Measurements from ENCODE around the gene TGOLN2.
"Not testable (repeated sequence)": the region's sequence is repeated elsewhere in the genome, so short reads cannot be mapped to it uniquely, and the experiment has no call there.

The TGOLN2 gene

DNA sequence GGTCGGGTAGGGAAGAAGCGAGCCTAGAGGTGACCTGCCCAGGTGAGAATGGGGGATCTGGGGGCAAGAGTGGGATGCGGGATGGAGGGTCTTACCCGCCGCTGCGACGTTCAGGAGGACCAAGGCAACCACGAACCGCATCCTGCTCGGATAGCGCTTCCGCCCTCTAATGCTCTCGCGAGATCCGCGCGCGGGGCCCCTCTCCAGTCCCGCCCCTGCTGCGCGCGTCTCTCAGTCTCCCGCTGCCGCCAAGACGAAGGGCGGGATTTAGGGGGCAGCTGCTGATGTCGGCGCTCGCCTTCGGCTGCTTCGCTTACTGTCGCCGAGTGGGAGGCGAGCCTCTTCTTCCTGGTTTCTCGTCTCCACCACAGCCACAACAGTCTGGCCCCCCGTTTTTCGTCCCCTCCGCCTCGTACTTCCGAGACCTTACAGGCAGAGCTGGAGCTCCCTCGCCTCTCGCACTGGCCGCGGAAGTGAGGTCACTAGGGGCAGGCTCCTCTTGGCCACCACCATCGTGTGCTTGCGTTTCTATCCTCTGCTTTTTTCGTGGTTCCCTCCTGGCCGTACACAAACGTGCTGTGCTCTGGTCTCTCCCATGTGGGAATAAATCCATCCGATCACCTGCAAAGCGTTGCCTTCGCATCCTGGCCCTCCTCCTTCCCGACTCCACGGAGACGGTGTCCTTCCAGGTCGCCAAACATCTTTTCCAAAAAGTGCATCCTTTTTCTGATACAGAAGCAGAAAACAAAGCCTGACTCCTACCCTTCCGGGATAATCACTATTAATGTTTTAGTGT lies at the start of gene TGOLN2:
TGOLN2 (minus strand) TSS at position 168 of the 796 bp plus-strand sequence; CDS start at position 141, 27 bp downstream.
- peak; percentile 93 for DNase-seq

DNA sequence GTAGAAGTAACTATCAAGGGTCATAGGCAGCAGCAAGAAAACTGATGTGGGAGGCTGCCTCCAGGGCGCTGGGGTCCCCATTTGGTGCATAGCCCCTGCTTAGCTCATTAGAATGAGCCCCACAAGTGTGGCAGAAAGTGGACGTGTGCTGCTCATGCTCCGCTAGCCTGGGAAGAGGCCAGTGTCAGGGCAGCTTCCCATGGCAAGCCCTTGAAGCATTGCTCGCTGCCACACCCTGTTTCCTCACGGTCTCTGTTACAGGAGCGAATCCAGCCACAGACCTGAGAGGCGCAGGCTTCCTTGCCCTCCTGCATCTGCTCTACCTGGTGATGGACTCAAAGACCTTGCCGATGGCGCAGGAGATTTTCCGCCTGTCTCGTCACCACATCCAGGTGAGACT lies 49.3 kb upstream of the TGOLN2 start:
- no peak for DNase-seq

DNA sequence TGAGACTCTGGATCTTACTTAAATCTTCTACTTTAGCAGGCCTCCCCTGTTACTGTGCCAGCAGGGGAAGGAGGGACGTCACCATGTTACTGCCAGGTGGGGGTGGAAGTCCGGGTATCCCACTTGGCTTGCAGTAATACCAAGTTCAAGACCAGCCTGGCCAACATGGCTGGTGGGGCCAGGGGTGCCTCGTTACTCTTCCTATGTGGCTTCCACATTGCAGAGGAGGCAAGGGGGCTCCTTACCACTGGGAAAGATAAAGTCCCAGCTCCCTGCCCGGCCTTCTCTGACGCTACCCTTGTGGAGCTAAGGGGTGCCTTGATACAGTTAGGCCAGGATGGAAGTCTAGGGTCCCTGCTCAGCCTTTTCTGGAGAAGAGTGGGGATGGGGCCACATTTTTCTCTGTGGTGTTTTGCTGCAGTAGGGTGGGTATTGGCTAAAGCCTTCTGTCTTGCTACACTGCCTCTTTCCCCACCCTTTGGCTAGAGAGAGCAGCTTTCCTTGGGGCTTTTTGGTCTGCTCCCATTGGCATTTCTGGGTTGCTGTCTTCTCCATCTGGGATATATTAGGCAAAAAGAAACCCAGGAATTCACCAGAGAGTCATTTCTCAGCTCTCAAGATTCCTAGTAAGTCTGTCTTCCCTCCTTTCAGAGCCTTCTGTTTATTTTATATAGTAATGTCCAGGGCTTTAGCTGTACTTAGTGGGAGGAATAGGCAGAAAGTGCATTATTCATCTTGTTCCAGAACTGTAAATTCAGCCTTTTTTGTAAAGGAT lies 48.7 kb upstream of the TGOLN2 start:
- DNase-seq, result no peak

DNA sequence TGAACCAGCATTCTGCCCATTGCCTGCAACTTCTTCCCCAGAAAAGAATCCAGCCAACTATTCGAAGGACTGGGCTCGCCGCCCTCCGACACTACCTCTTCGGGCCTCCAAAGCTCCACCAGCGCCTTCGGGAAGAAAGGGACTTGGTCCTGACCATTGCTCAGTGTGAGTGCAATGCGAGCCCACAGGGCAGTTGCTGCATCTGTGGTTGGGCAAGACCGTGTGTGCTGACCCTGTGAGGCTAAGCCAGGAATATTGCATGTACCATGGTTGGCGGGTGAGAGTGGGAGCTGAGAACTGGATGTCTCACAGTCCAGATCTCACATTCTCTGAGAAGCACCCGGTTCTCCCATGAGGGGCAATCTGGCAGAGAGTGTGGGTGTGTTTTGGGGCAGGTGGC lies 43.3 kb upstream of the TGOLN2 start:
- DNase-seq, result no peak

DNA sequence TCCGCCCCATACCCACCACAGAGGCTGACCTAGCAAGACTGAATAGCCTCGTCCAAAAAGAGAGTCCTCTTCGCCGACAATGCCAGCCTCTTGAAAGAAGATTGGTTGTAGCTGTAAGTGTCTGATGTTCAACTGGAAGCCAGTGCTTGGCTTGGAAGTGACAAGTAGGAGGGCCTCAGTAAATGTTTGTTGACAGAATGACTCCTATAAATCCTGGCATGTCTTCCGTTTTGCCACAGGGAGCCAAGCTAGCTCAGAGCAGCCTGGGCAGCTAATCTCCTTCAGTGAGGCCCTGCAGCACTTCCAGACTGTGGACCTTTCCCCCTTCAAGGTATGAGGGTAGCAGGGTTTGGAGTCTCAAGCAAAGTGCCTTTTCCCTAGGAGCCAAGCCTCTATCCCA lies 41.7 kb upstream of the TGOLN2 start:
- DNase-seq, result no peak

DNA sequence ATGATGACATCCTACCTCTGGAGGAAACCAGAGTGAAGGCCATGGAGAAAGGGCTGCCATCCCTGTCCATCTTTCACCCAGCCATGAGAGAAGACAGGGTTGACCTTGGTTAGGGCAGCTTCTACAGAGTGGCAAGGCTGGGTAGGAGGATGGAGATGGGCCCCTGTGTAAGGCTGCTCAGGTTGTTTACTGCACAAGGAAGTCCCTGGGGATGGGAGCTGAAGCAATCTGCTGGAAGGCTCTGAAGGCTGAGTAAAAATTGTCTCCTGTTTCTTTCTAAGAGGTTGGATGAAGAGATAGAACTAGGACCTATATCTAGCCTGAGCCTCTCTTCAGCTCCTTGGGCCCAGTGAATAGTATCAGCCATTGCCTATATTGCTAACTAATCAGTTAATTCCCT lies 41.1 kb upstream of the TGOLN2 start:
- DNase-seq, result no peak

DNA sequence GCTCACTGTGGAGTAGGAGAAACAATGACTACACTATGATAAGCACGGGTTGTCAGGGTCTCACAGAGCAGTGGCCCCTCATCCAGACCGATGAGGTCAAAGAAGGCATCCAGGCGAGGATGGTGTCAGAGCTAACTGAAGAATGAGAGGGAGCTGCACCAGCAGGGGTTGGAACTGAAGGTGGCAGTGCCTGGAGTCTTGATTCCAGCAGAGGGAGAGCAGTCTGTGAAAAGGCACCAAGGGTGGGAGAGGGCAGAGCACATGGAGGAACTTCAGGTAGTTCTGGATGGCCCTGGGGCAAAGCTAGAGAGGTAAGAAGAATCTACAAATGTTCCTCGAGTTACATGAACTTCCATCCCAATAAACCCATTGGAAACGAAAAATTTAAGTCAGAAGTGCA lies 39.4 kb upstream of the TGOLN2 start:
- DNase-seq, result no peak

DNA sequence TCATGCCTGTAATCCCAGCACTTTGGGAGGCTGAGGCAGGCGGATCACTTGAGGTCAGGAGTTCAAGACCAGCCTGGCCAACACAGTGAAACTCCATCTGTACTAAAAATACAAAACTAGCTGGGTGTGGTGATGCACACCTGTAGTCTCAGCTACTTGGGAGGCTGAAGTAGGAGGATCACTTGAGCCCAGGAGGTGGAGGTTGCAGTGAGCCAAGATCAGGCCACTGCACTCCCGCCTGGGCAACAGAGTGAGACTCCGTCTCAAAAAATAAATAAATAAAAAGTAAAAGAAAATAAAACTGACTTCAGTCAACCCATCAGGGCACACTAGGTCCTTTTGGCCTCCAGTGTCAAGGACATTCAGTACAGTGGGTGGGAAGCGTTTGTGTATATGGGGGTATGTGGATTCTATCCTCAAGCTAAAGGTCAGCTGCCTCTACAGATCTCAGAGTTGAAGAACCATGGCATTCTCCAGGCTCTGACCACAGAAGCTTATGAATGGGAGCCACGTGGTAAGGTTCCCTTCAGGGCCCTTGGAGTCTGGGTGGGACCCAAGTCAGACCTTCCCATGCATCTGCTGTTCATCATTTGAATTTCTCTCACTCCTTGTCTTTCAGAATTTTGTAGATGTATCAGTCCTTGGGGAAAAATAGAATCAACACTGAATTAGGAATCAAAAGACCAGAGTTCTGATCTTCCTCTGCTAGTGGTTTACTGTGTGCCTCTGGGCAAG lies 35.0 kb upstream of the TGOLN2 start:
- not testable (repeated sequence) for DNase-seq

DNA sequence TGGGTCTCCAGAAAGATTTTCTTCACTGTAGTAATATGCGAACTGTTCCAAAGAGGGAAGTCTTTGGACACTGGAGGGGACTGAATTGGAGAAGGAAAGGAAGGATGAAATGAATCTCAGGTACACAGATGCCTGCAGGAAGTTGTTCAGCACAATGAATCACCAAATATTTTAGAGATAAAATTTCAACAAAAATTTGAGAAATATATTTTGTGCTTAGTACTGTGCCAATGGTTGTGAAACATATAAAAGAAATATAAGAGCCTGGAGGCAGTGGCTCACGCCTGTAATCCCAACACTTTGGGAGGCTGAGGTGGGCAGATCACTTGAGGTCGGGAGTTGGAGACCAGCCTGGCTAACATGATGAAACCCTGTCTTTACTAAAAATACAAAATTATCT lies 29.9 kb upstream of the TGOLN2 start:
- no peak for DNase-seq

DNA sequence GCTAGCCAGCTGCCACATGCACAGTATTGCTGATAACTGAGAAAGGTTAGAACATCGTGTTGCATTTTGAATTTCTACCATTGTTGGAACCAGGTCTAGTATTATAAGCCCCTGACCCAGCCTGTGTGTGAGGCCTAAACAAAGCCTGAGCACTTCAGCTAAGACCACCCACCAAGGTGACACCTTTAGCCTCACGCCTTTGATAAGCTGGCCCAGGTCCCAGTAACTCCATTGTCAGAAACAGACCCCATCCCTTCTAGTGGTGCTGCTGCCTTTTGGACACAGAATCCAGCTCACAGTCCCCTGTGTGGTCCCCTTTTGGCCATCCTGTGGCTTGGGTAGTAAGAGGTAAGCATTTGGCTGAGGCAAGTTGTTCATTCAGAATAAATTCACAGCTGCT lies 28.4 kb upstream of the TGOLN2 start:
- no peak for DNase-seq

DNA sequence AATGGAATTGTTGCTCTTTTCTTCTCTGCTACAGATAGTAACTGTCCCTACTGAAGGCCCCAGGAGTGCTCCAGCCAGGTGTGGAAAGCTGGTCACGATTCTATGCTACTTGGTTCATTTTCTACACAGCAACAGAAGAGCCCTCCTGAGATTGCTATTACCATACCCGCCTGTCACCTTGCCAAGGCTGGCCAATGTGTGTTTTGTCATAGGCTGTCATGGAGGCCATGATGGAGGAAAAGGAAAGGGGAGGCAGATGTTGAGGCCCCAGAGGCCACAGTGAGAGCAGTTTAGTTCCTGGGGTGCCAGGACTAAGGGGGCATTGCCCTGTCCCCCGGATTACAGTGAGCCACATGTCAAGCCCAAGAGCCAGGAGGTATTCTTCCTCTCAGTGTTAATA lies 27.7 kb upstream of the TGOLN2 start:
- DNase-seq, result no peak

DNA sequence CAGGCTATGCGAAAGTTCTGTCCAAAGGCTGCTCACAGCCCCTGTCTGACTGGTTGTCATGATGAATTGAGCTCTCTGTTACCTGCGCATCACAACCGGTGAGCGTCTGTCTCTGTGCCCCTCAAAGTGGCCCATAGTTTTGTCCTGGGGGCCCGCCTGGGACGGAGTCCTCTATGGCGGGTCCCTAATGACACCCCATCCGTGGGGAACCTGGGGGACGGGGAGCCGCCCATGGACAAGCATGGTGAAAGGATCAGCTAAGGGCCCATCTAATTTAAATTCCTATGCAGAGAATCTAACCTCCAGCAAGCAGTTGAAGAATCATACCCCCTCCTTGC lies 27.3 kb upstream of the TGOLN2 start:
- no peak for DNase-seq

DNA sequence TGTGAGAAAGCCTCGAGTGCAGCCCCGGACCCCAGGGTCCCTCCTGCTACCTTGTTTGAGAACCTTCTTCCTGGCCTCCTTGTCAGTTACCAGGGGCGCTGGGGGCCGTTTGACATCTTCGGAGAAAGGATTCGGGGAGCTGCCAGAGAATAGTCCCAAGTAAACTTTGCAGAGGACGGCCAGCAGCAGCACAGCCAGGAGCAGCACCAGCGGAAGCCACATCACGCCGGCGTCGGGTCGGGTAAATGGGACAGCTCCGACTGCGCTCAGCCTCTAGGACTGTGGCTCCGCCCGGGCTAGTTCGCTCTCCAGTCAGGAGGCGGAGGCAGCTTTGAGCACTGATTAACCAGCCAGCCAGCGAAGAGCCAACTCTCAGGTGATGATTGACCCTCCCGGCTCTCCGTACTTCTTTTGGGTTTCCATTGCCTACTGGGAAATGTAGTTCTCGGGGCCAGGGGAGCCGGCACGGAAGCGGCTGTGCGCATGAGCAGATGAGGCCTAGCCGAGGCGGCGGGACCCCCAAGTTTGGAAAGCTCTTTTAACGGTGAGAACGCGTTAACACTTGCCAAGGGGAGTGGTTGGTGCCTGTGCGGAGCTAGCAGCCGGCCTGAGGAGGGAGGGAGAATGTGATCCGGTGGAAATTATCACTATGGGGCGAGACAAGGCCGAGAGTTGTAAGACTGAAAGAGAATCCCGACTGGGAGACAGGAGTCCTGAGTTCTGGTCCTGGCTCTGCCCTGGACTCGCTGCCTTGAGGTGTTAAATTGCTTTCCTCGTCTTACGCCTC lies 26.7 kb upstream of the TGOLN2 start, which contains the start of the genes ELMOD3 and RETSAT:
ELMOD3 (plus strand) TSS at position 484 of the 787 bp plus-strand sequence. CDS start 2,430 bp downstream, outside the sequence.
RETSAT (minus strand) TSS at position 243 of the 787 bp plus-strand sequence; CDS start at position 222, 21 bp downstream.
- peak; percentile 99 for DNase-seq

DNA sequence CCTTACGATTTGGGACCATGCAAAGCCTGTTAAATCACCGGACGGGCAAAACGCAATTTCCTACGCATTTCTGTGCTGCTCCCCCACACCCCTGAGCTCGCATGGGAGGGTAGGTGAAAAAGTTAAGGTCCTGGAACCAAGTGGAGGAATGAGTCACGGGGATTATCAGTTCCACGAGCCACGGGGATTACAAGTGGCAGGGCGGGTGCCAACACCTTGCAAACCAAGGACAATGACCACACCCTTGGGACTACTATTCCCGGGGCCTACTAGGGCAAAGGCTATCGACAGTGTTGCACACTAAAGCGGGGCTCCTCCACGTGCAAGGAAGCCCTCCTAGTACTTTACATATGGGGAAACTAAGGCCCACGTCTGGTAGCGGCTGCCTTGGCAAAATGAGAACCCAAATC lies 26.1 kb upstream of the TGOLN2 start:
- no peak for DNase-seq

DNA sequence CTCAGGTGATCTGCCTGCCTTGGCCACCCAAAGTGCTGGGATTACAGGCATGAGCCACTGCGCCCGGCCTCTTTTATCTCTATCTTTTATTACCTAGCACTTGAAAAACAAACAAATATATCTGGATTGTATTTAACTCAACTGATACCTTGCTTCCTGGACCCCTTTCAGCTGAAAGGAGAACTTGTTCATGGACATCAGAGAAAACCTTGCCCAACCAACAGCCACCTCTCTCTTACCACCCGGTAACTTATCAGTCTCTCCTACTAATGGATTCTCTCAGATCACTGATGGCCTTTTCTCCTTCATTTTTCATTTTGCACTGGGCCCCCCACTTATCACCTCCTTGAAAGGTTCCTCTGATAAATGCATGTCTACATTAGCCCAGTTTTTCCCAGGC lies 19.8 kb upstream of the TGOLN2 start:
- DNase-seq, result no peak

DNA sequence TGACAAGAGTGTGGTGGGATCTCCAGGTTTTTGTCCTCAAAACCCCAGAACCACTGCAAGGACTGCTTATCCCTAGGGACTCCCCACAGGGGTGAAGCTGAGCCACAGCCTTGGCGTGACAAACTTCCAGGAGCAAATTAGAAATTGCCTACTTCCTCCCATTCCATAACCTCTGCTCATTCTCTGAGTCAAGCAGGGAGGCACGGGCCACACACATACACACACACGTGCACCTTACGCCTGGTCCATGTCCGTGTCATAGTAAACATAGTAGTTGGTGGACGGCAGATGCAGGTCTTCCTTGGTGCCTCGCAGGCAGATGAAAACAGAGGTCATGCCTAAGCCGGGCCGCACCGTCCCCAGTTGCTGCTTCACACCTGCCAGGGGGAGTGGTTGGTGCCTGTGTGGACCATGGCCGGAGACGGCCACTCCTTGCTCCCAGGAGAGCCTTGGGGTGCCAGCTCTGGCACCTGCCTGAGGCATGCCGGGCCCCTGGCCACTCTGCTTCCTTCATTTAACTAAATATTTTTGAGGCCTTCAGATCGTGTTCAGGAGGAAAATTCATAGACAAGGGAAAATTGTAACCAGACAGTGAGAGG lies 16.7 kb upstream of the TGOLN2 start:
- DNase-seq, result no peak

DNA sequence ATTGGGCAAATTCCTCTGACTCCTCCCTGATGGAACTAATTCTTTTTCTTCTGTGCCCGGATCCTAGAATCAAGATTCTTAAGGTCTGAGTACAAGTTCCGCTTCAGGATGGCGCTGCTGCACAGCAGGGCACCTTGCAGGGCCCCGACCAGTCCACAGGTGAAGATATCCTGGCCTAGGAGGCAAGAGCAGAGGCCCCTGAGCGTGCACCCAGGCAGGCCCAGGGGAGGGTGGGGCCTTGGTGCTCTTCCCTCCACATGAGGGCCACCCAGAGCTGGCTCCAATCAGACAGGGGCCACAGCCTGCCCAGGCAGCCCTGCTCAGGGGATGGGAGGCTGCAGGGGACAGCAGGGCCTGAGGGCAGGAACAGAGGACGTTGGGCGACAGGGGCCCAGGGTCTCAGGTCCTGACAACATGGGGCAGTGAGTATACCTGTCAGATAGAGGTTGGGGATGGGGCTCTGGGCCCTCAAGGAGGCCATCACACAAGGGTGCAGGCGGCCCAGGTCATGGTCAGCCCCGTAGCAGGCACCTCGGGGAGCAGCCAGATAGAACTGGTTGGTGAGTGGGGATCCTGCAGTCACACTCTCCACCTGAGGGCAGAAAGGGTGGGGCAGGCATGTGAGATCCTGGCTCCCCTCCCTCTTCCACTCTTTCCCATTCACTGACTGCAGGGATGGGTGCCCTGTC lies 15.6 kb upstream of the TGOLN2 start:
- DNase-seq, result not testable (repeated sequence)

DNA sequence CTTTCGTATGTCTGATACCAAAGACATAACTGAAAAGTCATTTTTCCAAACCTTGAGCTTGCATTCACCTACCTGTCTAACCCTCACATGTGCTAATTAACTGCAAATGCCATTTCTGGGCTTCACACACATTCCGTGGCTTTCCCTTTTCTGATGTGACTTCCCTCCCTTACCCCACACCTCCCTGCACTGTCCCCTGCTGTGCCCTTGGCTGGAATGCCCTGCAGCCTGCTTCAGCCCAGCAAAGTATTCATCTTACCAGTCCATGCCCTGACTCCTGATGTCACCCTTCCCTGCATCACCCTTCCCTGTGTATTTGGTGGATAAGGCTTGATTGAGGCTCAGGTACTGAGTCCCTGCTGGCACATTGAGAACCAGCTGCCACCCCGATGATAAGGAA lies 14.4 kb upstream of the TGOLN2 start:
- no peak for DNase-seq

DNA sequence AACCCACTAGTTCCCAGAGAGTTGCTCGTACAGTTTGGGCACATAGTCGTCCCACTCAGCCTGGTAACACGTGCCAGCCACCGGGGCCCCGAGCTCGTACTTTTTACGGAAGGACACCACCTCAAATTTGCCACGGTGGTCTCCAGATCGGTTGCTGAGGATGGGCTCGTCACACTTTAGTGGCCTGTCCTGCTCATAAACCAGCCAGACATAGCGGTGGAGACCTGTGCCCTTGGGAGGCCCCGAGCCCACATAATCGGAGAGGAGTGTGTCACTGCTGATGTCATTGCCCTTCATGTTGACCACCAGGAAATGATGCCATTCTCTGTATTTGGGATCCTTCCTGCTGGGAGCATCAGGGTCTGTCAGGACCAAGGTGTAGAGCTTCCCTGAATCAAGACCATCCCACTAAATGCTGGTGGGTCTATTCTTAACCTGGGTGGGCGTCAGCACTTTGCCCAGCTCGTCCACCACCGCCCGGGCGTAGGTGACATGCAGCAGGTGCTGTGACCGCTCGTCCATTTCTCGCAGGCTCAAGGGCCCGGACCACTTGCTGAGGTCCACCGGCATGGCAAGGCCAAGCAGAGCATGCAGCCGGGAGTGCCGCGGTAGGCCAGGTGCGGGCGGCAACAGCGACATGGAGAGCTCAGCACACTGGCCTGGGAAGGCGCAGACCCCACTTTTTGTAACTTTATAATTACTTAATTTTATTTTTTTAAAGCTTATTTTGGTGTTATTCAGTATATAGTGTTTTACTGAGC lies 13.7 kb upstream of the TGOLN2 start:
- no peak for DNase-seq

DNA sequence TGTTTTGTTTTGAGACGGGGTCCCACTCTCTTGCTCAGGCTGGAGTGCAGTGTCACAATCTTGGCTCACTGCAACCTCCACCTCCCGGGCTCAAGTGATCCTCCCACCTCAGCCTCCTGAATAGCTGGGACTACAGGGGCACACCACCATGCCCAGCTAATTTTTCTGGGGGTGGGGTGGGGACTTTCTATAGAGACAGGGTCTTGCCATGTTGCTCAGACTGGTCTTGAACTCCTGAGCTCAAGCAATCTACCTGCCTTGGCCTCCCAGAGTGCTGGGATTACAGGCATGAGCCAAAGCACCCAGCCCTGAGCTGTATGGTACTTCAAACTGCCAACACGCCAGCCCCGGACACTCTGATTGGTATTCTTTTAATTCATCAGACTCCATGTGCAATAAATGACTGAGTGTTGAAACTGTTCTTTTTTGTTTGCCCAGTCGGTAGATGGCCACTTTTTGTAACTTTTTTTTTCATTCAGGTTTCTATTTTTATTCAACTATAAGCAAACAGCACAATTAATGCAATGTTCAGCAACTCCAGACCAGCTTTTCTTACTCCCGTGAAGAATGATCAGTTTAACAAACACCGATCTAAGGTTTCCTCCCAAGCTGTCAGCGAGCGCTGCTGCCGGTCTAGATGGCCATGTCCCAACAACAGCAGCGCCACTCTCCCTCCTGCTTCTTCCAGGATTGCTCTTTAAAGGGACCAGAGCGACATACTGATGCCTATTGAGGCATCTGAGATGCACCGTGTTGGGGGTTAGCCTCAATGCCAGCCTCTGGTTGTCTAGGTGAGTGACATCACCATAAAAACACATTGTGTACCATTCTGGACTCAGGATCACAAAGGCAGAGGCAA lies 12.5 kb upstream of the TGOLN2 start:
- peak; percentile 90 for DNase-seq
